B cell (primary cell): ENCODE data around the gene FAM229A.

Experiments used
- CTCF ChIP-seq: fragments of 200-600 bp; IDR thresholded peaks from one replicate; pipeline ENCODE4 v1.8.0; 2022; ENCODE audit warnings: antibody characterized with exemption, mild to moderate bottlenecking
- EZH2 ChIP-seq: IDR thresholded peaks from 2 replicates; pipeline ENCODE4 v1.6.1; 2012; ENCODE audit warnings: borderline replicate concordance, low read depth, mild to moderate bottlenecking, moderate library complexity, low read length; ENCODE audit not compliant: insufficient read depth, poor library complexity, severe bottlenecking

DNA sequence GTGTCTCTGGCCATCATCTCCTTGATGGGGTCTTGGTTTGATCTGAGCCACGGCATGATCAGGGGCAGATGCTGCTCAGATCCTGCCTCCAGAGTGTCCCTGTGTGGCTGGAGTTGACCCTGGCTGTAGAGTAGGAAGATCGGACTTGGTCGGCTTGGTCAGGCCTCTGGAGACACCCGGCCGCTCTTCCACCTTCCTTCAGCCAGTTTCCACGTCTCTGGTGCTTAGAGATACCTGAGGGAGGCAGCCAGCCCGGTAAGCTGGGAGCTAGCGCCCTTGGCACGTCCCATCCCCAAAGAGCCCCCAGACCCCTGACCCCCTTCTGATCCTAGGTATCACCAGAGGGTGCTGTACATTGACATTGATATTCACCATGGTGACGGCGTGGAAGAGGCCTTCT lies 35.1 kb downstream of the FAM229A start:
- no peak for TF ChIP-seq CTCF
- TF ChIP-seq EZH2 = no peak
